Right lobe of liver (tissue), 4 donors: ENCODE results near the gene COL5A1.

ENCODE experiments used
- CTCF ChIP-seq, 4 donors: fragments of 200-600 bp in 3 of 4; fragments of 450-650 bp in 1 of 4; IDR thresholded peaks; one replicate each; pipeline versions ENCODE4 v1.5.1 to v1.8.0; 2016 to 2022; ENCODE audit warnings: antibody characterized with exemption in 4 of 4, mild to moderate bottlenecking in 2 of 4
- POLR2A ChIP-seq: fragments of 450-650 bp; IDR thresholded peaks from one replicate; pipeline ENCODE4 v1.6.1; 2017; ENCODE audit warnings: antibody characterized with exemption, mild to moderate bottlenecking
- donor health status: DM: no; HTN: no; CAD: no.
- donor health status: DM: no; HTN: no; CAD: no.
- donor health status: DM: no; HTN: yes; CAD: no.

GRCh38 chr9:134839455-134840125, 198.0 kb downstream of the COL5A1 start:
- no peak for TF ChIP-seq POLR2A
- TF ChIP-seq CTCF (IDR thresholded peaks at IDR 0.05) = no peak
